ENCODE data around the gene SLC26A8. TPM values are rescaled to one million over a fixed set of nuclear protein-coding genes. Genes with fewer than 3 reads are reported as not detected.

The SLC26A8 gene
- total and polyA plus RNA-seq, 2 of the 13 experiments (the other 11 are each of a cell fraction or from before 2014, with no cell fraction given), result 0.46 TPM; not detected in 1

DNA sequence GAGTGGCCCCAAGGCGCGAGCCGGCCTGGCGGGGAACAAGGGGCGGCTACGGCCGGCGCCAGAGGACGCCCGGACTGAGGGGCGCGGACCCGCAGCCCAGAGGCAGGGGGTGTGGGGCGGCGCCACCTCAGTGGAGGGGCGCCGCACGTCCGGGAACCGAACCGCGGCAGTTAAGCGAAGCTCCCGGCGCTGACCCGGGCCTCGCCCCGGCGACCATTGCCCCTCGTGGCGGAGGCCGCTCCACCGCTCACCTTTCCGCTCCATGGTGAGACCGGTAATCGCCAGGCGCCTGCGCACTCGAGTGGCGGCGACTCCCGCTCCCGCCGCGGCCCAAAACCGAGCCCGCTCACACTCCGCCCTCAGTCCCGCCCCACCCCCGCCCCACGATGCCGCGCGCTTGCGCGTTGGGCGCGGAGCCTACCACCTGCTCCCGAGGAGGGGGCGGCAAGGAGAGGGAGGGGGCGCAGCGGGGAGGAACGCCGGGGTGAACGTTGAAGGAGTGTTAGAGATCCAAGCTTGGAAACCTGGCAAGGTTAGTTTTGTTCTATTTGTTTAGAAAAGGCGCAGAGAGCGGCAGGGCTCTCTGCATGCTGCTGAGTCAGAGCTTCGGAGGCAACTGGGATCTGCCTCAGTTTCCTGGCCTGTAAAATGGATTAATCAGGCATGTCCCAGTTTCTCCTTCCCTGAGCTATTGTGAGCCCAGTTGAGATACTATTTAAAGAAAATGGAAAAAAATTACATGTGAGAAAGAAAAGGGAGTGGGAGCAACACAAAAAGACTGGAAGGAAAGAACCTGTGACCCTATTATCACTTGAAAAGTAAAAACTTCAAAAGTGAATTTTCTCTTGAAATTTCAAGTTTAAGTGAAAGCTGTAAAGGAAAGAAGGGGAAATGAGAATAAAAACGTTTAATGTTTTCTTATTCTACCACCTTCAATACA is 103.4 kb downstream of the SLC26A8 start, which contains the start of gene SRPK1 (continued):
- TF ChIP-seq ZIK1 (CRISPR knock-in tag; IDR thresholded peaks at IDR 0.05; ENCODE audit: borderline replicate concordance, low read depth) (peak; percentile 91; the same call in 1 of the 2 replicates), TCF12 (IDR thresholded peaks at IDR 0.05) (no peak), TCF12 (CRISPR knock-in tag; IDR thresholded peaks at IDR 0.05) (peak; percentile 88; the same call in 1 of the 2 replicates), ZNF234 (CRISPR knock-in tag; conservative IDR thresholded peaks at IDR 0.05) (peak; percentile 82; the same call in 1 of the 2 replicates), NR2F6 (IDR thresholded peaks at IDR 0.05) (no peak), NR2F6 (CRISPR knock-in tag; IDR thresholded peaks at IDR 0.05) (peak; percentile 48), NFE2L2 (IDR thresholded peaks at IDR 0.05; ENCODE audit: low read length) (peak; percentile 46; the same call in 1 of the 2 replicates), ZNF546 (CRISPR knock-in tag; conservative IDR thresholded peaks at IDR 0.05) (peak; percentile 91), CEBPB (IDR thresholded peaks at IDR 0.05; ENCODE audit: borderline replicate concordance, low read depth, low read length) (no peak), SPEN (CRISPR knock-in tag; IDR thresholded peaks at IDR 0.05; ENCODE audit: low read depth) (peak; percentile 87), ZNF10 (CRISPR knock-in tag; IDR thresholded peaks at IDR 0.05; ENCODE audit: borderline replicate concordance, low read depth) (no peak)
- TF ChIP-seq, protein P1, sequence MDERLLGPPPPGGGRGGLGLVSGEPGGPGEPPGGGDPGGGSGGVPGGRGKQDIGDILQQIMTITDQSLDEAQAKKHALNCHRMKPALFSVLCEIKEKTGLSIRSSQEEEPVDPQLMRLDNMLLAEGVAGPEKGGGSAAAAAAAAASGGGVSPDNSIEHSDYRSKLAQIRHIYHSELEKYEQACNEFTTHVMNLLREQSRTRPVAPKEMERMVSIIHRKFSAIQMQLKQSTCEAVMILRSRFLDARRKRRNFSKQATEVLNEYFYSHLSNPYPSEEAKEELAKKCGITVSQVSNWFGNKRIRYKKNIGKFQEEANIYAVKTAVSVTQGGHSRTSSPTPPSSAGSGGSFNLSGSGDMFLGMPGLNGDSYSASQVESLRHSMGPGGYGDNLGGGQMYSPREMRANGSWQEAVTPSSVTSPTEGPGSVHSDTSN (CRISPR knock-in tag; IDR thresholded peaks at IDR 0.05), result no peak
- TF ChIP-seq, protein P2, sequence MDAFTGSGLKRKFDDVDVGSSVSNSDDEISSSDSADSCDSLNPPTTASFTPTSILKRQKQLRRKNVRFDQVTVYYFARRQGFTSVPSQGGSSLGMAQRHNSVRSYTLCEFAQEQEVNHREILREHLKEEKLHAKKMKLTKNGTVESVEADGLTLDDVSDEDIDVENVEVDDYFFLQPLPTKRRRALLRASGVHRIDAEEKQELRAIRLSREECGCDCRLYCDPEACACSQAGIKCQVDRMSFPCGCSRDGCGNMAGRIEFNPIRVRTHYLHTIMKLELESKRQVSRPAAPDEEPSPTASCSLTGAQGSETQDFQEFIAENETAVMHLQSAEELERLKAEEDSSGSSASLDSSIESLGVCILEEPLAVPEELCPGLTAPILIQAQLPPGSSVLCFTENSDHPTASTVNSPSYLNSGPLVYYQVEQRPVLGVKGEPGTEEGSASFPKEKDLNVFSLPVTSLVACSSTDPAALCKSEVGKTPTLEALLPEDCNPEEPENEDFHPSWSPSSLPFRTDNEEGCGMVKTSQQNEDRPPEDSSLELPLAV (CRISPR knock-in tag; conservative IDR thresholded peaks at IDR 0.05; ENCODE audit: low read depth), result no peak
- TF ChIP-seq, protein P3, sequence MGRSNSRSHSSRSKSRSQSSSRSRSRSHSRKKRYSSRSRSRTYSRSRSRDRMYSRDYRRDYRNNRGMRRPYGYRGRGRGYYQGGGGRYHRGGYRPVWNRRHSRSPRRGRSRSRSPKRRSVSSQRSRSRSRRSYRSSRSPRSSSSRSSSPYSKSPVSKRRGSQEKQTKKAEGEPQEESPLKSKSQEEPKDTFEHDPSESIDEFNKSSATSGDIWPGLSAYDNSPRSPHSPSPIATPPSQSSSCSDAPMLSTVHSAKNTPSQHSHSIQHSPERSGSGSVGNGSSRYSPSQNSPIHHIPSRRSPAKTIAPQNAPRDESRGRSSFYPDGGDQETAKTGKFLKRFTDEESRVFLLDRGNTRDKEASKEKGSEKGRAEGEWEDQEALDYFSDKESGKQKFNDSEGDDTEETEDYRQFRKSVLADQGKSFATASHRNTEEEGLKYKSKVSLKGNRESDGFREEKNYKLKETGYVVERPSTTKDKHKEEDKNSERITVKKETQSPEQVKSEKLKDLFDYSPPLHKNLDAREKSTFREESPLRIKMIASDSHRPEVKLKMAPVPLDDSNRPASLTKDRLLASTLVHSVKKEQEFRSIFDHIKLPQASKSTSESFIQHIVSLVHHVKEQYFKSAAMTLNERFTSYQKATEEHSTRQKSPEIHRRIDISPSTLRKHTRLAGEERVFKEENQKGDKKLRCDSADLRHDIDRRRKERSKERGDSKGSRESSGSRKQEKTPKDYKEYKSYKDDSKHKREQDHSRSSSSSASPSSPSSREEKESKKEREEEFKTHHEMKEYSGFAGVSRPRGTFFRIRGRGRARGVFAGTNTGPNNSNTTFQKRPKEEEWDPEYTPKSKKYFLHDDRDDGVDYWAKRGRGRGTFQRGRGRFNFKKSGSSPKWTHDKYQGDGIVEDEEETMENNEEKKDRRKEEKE (IDR thresholded peaks at IDR 0.05), result no peak
- TF ChIP-seq, protein P4, sequence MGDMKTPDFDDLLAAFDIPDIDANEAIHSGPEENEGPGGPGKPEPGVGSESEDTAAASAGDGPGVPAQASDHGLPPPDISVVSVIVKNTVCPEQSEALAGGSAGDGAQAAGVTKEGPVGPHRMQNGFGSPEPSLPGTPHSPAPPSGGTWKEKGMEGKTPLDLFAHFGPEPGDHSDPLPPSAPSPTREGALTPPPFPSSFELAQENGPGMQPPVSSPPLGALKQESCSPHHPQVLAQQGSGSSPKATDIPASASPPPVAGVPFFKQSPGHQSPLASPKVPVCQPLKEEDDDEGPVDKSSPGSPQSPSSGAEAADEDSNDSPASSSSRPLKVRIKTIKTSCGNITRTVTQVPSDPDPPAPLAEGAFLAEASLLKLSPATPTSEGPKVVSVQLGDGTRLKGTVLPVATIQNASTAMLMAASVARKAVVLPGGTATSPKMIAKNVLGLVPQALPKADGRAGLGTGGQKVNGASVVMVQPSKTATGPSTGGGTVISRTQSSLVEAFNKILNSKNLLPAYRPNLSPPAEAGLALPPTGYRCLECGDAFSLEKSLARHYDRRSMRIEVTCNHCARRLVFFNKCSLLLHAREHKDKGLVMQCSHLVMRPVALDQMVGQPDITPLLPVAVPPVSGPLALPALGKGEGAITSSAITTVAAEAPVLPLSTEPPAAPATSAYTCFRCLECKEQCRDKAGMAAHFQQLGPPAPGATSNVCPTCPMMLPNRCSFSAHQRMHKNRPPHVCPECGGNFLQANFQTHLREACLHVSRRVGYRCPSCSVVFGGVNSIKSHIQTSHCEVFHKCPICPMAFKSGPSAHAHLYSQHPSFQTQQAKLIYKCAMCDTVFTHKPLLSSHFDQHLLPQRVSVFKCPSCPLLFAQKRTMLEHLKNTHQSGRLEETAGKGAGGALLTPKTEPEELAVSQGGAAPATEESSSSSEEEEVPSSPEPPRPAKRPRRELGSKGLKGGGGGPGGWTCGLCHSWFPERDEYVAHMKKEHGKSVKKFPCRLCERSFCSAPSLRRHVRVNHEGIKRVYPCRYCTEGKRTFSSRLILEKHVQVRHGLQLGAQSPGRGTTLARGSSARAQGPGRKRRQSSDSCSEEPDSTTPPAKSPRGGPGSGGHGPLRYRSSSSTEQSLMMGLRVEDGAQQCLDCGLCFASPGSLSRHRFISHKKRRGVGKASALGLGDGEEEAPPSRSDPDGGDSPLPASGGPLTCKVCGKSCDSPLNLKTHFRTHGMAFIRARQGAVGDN (CRISPR knock-in tag; IDR thresholded peaks at IDR 0.05), result peak; percentile 91
- TF ChIP-seq, protein P5, sequence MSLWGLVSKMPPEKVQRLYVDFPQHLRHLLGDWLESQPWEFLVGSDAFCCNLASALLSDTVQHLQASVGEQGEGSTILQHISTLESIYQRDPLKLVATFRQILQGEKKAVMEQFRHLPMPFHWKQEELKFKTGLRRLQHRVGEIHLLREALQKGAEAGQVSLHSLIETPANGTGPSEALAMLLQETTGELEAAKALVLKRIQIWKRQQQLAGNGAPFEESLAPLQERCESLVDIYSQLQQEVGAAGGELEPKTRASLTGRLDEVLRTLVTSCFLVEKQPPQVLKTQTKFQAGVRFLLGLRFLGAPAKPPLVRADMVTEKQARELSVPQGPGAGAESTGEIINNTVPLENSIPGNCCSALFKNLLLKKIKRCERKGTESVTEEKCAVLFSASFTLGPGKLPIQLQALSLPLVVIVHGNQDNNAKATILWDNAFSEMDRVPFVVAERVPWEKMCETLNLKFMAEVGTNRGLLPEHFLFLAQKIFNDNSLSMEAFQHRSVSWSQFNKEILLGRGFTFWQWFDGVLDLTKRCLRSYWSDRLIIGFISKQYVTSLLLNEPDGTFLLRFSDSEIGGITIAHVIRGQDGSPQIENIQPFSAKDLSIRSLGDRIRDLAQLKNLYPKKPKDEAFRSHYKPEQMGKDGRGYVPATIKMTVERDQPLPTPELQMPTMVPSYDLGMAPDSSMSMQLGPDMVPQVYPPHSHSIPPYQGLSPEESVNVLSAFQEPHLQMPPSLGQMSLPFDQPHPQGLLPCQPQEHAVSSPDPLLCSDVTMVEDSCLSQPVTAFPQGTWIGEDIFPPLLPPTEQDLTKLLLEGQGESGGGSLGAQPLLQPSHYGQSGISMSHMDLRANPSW (CRISPR knock-in tag; IDR thresholded peaks at IDR 0.05; ENCODE audit: borderline replicate concordance), result no peak
